LNCaP clone FGC (cell line): ENCODE measurements around the gene TRIM31.

Experiments
- DNase-seq: peaks from one replicate; pipeline ENCODE4 v3.0.0-alpha.2; 2011; ENCODE audit warnings: low read depth
- H3K4me3 ChIP-seq: 2 replicates; pipeline ENCODE4 v1.5.1; 2011; ENCODE audit warnings: mild to moderate bottlenecking, low read depth, low read length, control low read depth
- TF ChIP-seq, protein P1 (sequence below): IDR thresholded peaks from 2 replicates; pipeline ENCODE4 v1.5.1; 2012; ENCODE audit warnings: mild to moderate bottlenecking; ENCODE audit not compliant: control insufficient read depth, insufficient read depth; ENCODE audit errors: extremely low read depth

TRIM31 gene

GRCh38 chr6:30100585-30101443 lies 12.1 kb downstream of the TRIM31 start:
- no peak overlapping the region for H3K4me3 ChIP-seq
- DNase-seq = no peak
- TF ChIP-seq, protein P1, sequence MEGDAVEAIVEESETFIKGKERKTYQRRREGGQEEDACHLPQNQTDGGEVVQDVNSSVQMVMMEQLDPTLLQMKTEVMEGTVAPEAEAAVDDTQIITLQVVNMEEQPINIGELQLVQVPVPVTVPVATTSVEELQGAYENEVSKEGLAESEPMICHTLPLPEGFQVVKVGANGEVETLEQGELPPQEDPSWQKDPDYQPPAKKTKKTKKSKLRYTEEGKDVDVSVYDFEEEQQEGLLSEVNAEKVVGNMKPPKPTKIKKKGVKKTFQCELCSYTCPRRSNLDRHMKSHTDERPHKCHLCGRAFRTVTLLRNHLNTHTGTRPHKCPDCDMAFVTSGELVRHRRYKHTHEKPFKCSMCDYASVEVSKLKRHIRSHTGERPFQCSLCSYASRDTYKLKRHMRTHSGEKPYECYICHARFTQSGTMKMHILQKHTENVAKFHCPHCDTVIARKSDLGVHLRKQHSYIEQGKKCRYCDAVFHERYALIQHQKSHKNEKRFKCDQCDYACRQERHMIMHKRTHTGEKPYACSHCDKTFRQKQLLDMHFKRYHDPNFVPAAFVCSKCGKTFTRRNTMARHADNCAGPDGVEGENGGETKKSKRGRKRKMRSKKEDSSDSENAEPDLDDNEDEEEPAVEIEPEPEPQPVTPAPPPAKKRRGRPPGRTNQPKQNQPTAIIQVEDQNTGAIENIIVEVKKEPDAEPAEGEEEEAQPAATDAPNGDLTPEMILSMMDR = no peak

DNA sequence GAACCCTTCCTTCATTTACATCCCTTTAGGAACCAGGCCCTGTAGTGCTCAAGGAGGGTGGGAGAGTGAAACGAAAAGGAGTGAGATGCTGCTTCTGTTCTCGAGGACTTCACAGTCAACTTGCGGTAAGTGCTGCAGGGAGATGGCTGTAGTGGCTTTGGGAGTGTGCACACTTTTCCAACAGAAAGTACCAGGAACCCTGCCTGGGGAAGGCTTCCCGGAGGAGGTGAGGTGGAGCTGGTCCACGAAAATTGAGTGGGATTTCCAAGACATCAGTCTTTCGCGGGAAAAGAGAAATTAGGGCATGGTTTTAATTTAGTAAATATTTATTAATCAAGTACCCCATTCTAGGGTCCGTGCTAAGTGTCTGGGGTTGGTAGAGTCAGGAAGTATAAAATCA lies 12.7 kb downstream of the TRIM31 start:
- no peak for DNase-seq
- TF ChIP-seq, protein P1 = no peak
- H3K4me3 ChIP-seq = no peak overlapping the region

DNA sequence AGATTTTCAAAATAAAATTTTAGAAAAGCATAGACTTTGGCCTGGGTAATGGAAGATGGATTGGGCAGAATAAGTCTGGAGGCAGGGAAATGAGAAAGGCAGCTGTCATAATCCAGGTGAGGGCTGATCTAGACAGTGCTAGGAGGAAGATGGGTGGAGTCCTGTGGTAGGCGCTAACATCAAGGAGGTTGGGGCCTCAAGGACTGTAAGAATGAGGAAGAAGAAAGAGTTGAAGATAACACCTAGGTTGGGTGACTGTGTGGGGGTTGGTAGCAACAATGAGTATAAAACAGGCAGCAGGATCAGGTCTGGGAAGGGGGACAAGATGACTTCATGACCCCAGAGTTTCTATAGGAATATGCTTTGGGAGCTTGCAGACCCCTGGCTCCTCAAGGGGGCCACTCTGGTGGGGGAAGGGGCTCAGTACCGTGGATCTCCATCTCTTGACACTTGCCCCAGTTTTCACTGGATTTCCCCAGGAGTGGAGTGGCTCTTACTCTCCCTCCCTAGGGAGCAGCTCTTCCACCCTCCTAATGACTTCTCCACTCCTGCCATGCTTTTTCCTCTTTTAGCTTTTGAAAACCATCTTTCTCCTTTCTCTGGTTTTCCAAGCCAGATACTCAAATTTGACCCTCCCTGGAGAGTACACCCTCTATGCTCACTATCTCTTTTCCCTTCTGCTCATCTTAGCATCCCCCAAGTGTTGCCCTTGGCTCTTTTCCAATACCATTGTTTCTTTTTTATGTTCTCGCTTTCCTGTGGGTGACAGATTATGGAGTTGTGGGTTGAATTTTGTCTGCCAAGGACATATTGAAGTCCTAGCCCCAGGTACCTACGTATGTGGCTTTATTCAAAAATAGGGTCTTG lies 14.8 kb downstream of the TRIM31 start:
- TF ChIP-seq, protein P1 = no peak
- no peak overlapping the region for H3K4me3 ChIP-seq
- DNase-seq = no peak

- TF ChIP-seq, protein P1 = no peak
- DNase-seq = no peak
- no peak overlapping the region for H3K4me3 ChIP-seq
Observed at GRCh38 chr6:30096829-30097228, 16.1 kb downstream of the TRIM31 start.

DNA sequence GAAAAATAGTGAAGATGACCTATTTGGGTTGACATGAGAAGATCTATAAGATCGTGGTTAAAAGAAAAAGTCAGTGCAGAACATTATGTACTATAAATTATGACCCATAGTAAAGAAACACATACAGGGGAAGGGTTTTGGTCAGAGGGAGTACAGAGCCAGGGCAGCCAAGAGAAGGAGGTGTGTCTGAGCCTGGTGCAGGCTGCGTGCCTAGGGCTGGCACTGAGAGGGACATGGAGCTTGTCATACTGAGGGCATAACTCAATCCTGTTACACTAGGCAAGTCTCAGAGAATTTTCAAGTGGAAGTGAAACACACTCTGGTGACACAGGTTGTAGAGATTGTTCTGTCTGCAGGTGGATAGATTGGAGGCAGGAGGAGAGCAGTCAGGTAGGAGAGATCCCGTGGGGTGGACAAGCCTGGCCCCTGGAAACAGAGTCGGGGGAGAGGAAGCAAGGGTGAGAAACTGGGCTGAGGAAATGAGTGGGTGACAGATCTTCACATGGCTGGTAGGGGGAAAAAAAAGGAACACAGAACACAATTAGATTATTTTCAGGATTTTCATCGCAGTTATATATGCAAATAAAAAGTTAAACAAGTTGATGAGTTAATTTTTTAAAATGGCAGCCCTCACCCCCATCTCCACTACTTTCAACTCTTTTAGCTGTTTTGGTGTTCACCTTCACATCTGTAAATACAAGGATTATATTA lies 18.8 kb downstream of the TRIM31 start:
- TF ChIP-seq, protein P1 = no peak
- no peak for DNase-seq
- H3K4me3 ChIP-seq = no peak overlapping the region

DNA sequence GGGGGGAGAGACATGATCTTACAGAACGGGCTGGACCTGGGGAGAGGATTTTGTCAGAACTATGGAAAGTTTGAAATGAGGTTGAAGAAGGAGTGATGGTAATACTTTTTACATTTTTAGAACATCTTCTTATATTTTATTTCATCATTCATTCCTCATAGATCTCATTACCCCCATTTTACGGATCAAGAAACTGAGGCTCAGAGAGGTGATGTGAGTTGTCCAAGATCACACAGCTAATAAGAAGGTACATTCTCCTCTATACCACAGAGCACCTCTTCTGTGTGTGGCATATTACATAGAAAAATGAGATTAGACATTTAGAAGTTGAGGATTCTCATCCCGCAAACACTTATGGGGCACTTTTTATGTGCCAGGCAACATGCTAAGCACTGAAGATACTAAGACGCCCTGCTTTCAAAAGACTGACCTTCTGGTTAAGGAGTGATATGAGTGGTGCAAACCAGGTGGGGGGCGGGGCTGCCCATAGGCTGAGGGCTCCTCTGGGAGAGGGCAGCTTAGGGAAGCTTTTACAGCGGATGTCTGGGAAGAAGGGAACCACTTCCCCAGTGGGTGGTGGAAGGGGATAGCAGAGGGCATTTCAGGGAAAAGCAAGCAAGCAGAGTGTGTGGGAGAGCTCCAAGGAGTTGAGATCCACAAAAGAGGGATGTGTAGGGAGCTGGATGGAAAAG lies 19.9 kb downstream of the TRIM31 start:
- TF ChIP-seq, protein P1 = no peak
- no peak overlapping the region for H3K4me3 ChIP-seq
- no peak for DNase-seq
